Measurements from ENCODE around the gene PDE11A.

The PDE11A gene

DNA sequence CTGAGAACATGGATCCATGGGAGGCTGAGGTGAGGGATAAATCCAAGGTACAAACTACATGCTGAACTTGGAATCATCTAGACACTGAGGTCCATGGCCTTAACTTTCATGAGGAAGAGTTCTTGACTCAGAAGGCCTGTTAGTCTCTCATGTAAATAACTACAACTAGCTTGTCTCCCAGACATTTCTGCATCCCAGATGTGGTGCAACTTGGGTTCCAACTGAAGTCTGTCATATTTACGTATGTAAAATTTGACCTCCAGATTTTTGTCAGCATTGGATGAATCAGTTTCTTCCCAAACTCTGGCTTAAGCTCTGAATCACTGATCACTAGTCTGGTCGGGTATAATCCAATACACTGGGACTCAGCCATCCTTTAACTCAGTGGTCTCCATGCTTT, 306.9 kb downstream of the PDE11A start:
- TF ChIP-seq POLR2AphosphoS5 (IDR thresholded peaks at IDR 0.05; ENCODE audit: low read depth, low read length) = no peak
- no peak for TF ChIP-seq SIN3A (IDR thresholded peaks at IDR 0.05; ENCODE audit: borderline replicate concordance, insufficient read depth, low read length)
- TF ChIP-seq, protein P1, sequence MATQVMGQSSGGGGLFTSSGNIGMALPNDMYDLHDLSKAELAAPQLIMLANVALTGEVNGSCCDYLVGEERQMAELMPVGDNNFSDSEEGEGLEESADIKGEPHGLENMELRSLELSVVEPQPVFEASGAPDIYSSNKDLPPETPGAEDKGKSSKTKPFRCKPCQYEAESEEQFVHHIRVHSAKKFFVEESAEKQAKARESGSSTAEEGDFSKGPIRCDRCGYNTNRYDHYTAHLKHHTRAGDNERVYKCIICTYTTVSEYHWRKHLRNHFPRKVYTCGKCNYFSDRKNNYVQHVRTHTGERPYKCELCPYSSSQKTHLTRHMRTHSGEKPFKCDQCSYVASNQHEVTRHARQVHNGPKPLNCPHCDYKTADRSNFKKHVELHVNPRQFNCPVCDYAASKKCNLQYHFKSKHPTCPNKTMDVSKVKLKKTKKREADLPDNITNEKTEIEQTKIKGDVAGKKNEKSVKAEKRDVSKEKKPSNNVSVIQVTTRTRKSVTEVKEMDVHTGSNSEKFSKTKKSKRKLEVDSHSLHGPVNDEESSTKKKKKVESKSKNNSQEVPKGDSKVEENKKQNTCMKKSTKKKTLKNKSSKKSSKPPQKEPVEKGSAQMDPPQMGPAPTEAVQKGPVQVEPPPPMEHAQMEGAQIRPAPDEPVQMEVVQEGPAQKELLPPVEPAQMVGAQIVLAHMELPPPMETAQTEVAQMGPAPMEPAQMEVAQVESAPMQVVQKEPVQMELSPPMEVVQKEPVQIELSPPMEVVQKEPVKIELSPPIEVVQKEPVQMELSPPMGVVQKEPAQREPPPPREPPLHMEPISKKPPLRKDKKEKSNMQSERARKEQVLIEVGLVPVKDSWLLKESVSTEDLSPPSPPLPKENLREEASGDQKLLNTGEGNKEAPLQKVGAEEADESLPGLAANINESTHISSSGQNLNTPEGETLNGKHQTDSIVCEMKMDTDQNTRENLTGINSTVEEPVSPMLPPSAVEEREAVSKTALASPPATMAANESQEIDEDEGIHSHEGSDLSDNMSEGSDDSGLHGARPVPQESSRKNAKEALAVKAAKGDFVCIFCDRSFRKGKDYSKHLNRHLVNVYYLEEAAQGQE (IDR thresholded peaks at IDR 0.05; ENCODE audit: insufficient read depth in 1 of 2, low read depth in 2 of 2, low read length in 2 of 2) = no peak

DNA sequence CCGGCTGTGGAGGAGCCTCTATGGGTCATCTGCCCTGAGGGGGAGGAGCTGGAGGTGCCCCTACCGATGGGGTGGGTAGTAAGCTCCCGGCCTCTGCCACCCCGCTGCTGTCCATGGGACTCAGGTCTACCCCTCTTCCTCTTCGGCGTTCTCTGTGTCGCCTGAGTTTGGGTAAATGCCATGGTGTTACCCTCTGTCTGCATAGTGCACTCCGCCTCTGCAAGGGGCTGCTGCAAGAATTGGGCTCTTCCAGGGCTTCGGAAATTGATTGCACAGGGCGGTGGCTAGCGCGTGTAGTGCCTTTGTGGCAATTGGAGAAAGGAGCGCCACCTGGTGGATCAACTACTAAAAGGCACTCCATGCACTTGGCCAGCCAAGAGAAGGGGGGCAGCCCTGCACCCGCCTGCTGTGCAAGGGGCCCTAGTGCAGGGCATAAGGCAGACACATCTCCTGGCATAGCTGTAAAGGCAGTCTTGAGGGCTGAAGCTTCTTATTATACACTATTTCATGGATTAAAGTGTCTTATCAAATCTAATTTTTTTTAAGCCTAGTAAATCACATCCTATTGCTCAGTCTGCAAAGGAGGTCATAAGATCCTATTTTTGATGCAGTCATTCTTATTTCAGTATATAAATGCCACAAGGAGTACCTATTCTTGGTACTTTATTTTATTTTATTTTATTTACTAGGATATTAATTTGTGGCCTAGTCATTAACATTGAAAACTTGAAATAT, 308.9 kb downstream of the PDE11A start:
- TF ChIP-seq, protein P1 (IDR thresholded peaks at IDR 0.05; ENCODE audit: insufficient read depth in 1 of 2, low read depth in 2 of 2, low read length in 2 of 2) = no peak
- TF ChIP-seq SIN3A (IDR thresholded peaks at IDR 0.05; ENCODE audit: borderline replicate concordance, insufficient read depth, low read length) (no peak), FOXP2 (optimal IDR thresholded peaks at IDR 0.05; ENCODE audit: borderline replicate concordance, extremely low read depth, extremely low read length, insufficient read depth) (no peak), POLR2AphosphoS5 (IDR thresholded peaks at IDR 0.05; ENCODE audit: low read depth, low read length) (no peak), TAF1 (IDR thresholded peaks at IDR 0.05; ENCODE audit: borderline replicate concordance, insufficient read depth, low read length) (no peak)

DNA sequence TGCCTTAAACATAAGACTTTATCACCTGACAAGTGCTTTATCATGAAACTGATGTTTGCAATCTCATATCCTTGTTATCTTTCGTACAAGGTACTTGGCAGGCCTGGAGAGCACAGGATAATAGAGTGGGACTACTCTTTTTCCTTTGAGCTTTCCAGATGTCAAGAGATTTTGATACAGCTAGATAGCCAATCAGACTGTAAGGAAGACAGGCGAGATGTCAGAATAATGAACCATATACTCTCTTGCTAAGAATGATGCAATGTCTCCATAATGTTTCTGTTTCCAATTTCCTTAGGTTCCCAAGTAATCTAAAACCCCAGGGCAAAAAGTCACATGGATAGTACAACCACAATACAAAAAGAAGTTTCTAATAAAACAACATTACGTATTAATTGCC, 313.1 kb downstream of the PDE11A start:
- no peak for TF ChIP-seq SIN3A (IDR thresholded peaks at IDR 0.05; ENCODE audit: borderline replicate concordance, insufficient read depth, low read length)
- no peak for TF ChIP-seq FOXP2 (optimal IDR thresholded peaks at IDR 0.05; ENCODE audit: borderline replicate concordance, extremely low read depth, extremely low read length, insufficient read depth)
- no peak for TF ChIP-seq TAF1 (IDR thresholded peaks at IDR 0.05; ENCODE audit: borderline replicate concordance, insufficient read depth, low read length)
- TF ChIP-seq POLR2AphosphoS5 (IDR thresholded peaks at IDR 0.05; ENCODE audit: low read depth, low read length) = no peak
- TF ChIP-seq, protein P1 (IDR thresholded peaks at IDR 0.05; ENCODE audit: insufficient read depth in 1 of 2, low read depth in 2 of 2, low read length in 2 of 2) = no peak

DNA sequence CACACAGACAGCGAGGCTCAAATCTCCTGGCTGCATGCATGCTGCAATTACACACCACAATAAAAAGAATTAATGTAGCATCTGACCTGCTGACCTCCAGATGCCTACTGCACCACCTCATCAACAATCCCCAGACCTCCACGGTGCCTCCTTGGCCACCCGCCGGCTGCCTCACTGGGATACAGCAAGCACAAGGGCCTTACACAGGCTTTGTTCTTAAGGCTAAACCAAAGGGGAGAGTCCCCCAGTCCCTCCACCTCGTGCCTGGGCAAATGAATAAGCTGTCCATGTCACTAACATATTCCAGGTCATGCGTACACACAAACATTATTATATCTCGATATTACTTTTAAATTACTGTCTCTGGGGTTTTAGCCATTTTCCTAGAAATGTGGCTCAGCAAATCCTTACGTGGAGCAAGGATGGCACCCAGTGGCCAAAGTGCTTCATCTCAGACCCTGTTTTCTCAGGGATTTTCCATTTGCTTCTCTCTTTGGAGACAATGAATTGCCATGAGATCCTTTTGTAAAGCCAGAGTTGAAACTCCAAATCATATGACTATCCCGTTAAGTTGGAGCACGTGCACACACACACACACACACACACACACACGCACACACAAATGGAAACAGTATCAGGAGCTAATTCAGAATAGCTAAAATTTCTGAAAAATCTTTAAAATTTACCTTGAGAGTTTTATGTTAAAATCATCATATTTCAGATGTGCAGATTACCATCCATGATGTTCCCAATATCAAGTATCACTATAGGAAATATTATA, 313.8 kb downstream of the PDE11A start:
- no peak for TF ChIP-seq FOXP2 (optimal IDR thresholded peaks at IDR 0.05; ENCODE audit: borderline replicate concordance, extremely low read depth, extremely low read length, insufficient read depth)
- TF ChIP-seq, protein P1 (IDR thresholded peaks at IDR 0.05; ENCODE audit: insufficient read depth in 1 of 2, low read depth in 2 of 2, low read length in 2 of 2) = no peak
- no peak for TF ChIP-seq POLR2AphosphoS5 (IDR thresholded peaks at IDR 0.05; ENCODE audit: low read depth, low read length)
- no peak for TF ChIP-seq SIN3A (IDR thresholded peaks at IDR 0.05; ENCODE audit: borderline replicate concordance, insufficient read depth, low read length)
- no peak for TF ChIP-seq TAF1 (IDR thresholded peaks at IDR 0.05; ENCODE audit: borderline replicate concordance, insufficient read depth, low read length)
